ACC112 (cell line): ENCODE data around the gene PSMF1.

Experiments used
- H2AFZ ChIP-seq: fragments of 200-600 bp; sonication (generic); one replicate; pipeline ENCODE4 v1.6.0; 2017; ENCODE audit warnings: antibody characterized with exemption, low read length; ENCODE audit not compliant: unreplicated experiment
- H3K27ac ChIP-seq: fragments of 200-600 bp; sonication (generic); 2 replicates; pipeline ENCODE4 v1.5.1; 2014; ENCODE audit warnings: low read depth, mild to moderate bottlenecking, antibody characterized with exemption, low read length, moderate library complexity
- H3K27me3 ChIP-seq: fragments of 200-600 bp; sonication (generic); 2 replicates; pipeline ENCODE4 v1.6.1; 2014; ENCODE audit warnings: mild to moderate bottlenecking, antibody characterized with exemption, low read length, moderate library complexity, mixed read lengths; ENCODE audit not compliant: insufficient read depth
- H3K36me3 ChIP-seq: fragments of 200-600 bp; sonication (generic); 2 replicates; pipeline ENCODE4 v1.6.1; 2016; ENCODE audit warnings: mild to moderate bottlenecking, antibody characterized with exemption, low read length, moderate library complexity, mixed read lengths; ENCODE audit not compliant: insufficient read depth
- H3K4me1 ChIP-seq: fragments of 200-600 bp; sonication (generic); one replicate; pipeline ENCODE4 v1.6.1; 2016; ENCODE audit warnings: low read length, mixed read lengths; ENCODE audit not compliant: insufficient read depth, unreplicated experiment, control insufficient read depth
- H3K4me3 ChIP-seq: fragments of 200-600 bp; sonication (generic); 2 replicates; pipeline ENCODE4 v1.5.1; 2014; ENCODE audit warnings: mild to moderate bottlenecking, low read depth, low read length
- H3K79me2 ChIP-seq: fragments of 200-600 bp; sonication (generic); one replicate; pipeline ENCODE4 v1.6.0; 2016; ENCODE audit warnings: low read length; ENCODE audit not compliant: control insufficient read depth, unreplicated experiment, insufficient read depth

Gene PSMF1, protein sequence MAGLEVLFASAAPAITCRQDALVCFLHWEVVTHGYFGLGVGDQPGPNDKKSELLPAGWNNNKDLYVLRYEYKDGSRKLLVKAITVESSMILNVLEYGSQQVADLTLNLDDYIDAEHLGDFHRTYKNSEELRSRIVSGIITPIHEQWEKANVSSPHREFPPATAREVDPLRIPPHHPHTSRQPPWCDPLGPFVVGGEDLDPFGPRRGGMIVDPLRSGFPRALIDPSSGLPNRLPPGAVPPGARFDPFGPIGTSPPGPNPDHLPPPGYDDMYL

DNA sequence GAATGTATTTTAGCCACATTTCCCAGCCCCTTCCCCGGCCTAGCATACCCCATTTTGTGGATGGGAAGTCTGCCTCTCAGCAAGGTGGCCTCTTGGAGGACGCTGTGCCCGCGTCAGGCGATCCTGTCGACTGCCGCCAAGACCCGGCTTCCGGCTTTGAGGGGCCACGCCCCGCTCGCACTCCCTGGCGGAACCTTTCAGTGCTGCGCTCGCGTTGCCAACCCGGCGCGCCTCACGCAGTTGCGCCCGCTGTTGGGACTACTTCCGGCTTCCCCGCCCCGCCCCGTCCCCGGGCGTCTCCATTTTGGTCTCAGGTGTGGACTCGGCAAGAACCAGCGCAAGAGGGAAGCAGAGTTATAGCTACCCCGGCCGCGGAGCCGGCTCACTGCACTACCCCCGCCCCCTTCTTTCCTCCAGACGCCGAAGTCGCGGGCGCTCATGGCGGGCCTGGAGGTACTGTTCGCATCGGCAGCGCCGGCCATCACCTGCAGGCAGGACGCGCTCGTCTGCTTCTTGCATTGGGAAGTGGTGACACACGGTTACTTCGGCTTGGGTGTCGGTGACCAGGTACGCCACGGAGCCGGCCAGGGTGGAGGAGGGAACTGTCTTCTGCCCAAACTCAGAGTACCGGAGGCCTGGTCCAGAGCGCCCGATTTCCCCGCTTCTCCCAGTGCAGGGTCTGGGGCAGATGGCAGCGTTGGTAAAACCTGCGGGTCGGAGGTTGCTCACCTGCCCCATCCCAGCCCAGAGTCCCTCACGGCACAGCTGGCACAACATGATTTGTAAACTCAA lies at the start of gene PSMF1:
Gene PSMF1 (plus strand): TSS at position 267 of the 792 bp plus-strand sequence. CDS start 172 bp downstream, at position 439.
- Histone ChIP-seq H3K4me1 (peaks cover 32% of the 10 kb centered on the region), H3K27ac (no peak within 1 kb of the TSS), H3K4me3 (peak within 1 kb of the TSS; percentile 98), H2AFZ (peak within 1 kb of the TSS; percentile 89), H3K79me2 (peaks cover 51% of the 10 kb centered on the region), H3K36me3 (no peaks in the 10 kb centered on the region), H3K27me3 (no peaks in the 10 kb centered on the region)

DNA sequence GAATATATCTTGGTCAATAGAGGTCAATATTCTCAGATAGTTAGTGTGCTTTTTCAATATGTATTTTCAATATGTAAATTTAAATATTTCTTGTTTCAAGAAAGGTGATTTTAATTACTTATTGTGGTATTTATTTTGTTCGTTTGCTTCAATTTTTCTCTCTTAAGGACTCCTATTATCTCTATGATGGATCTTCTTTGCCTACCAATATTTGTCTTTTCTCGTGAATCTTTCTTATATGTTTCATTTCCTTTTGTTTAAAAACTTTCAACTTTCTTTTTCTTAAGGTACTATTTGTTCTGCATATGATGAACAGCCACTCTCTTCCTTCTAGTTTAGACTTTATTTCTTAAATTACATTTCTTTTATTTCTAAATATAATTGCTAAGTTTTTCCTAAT lies 46.1 kb upstream of the PSMF1 start:
- Histone ChIP-seq H3K27ac (no peak overlapping the region), H2AFZ (no peak overlapping the region), H3K4me1 (no peaks in the 10 kb centered on the region), H3K79me2 (no peaks in the 10 kb centered on the region), H3K36me3 (0 out of 2 replicates have a peak, but pooled peaks cover 3% of the 10 kb centered on the region), H3K27me3 (peaks cover 14% of the 10 kb centered on the region), H3K4me3 (no peak overlapping the region)

DNA sequence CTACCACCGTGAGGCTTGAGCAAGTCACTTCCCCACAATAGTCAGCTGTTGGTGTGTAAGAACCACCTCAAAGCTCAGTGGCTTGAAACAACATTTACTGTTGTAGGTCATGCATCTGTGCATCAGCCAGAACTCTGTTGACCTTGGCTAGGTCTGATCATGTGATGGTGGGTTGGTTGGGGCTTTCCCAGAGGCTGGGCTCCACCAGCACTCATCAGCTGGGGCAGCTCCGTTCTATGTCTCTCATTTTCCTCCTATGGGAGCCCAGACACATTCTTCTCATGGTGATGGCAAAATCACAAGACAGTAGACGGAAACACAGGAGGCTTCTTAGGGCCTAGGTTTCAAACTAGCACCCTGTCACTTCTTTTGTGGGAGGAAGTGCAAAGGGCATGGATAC lies 42.8 kb upstream of the PSMF1 start:
- Histone ChIP-seq H2AFZ (no peak overlapping the region), H3K27ac (no peak overlapping the region), H3K79me2 (no peaks in the 10 kb centered on the region), H3K4me1 (no peaks in the 10 kb centered on the region), H3K36me3 (0 out of 2 replicates have a peak, but pooled peaks cover 3% of the 10 kb centered on the region), H3K27me3 (no peaks in the 10 kb centered on the region; the same call in 1 of the 2 replicates), H3K4me3 (no peak overlapping the region)

DNA sequence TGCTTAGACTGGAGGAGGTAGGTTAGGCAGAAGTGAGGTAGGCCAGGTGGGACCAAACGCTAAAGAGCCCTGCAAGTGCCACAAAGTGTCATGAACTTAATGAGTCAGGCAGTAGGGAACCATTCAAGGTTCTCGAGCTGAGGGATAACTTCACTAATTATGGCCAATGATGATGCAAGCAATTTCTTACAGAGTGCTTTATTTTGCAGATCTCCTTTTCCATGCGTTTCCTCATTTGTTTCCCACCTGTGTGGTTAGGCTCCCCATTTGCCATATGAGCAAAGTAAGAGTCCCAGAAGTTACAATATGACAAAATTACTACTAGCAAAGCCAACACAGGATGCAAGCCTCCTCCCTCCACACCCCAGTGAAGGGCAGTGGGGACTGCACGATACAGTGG lies 36.5 kb upstream of the PSMF1 start:
- H3K79me2 ChIP-seq: no peaks in the 10 kb centered on the region
- H3K4me3 ChIP-seq: no peak overlapping the region
- H3K27me3 ChIP-seq: no peaks in the 10 kb centered on the region; the same call in 1 of the 2 replicates
- H2AFZ ChIP-seq: no peak overlapping the region
- H3K27ac ChIP-seq: no peak overlapping the region
- H3K4me1 ChIP-seq: no peaks in the 10 kb centered on the region
- H3K36me3 ChIP-seq: no peaks in the 10 kb centered on the region

DNA sequence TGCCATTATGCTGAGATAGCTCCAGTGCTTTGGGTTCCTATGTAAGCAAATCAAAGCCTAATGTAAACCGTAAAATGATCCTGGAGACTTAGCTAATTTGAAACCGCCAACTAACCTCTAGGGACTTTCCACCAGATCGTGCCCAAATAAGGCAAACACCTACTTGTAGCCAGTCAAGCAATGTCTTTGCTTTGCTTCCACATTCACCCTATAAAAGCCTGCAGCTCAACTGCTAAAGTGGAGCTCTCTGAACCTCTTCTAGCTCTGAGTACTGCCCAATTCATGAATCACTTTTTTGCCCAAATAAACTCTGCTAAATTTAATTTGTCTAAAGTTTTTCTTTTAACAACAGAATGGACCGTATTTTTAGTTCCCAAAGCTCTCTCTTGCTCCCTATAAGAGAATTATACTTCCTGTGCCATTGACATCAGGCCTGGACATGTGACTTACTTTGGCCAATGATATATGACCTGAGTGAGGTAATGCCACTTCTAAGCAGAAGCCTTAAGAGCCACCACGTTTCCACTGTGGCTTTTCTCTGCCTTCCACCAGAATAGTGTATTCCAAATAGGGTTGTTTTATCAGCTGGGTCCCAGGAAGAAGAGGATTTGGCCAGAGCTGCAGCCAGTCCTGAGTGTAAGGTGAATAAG lies 34.8 kb upstream of the PSMF1 start:
- Histone ChIP-seq H3K36me3 (no peaks in the 10 kb centered on the region), H3K4me3 (no peak overlapping the region), H2AFZ (no peak overlapping the region), H3K79me2 (no peaks in the 10 kb centered on the region), H3K27me3 (no peaks in the 10 kb centered on the region), H3K27ac (no peak overlapping the region), H3K4me1 (no peaks in the 10 kb centered on the region)

DNA sequence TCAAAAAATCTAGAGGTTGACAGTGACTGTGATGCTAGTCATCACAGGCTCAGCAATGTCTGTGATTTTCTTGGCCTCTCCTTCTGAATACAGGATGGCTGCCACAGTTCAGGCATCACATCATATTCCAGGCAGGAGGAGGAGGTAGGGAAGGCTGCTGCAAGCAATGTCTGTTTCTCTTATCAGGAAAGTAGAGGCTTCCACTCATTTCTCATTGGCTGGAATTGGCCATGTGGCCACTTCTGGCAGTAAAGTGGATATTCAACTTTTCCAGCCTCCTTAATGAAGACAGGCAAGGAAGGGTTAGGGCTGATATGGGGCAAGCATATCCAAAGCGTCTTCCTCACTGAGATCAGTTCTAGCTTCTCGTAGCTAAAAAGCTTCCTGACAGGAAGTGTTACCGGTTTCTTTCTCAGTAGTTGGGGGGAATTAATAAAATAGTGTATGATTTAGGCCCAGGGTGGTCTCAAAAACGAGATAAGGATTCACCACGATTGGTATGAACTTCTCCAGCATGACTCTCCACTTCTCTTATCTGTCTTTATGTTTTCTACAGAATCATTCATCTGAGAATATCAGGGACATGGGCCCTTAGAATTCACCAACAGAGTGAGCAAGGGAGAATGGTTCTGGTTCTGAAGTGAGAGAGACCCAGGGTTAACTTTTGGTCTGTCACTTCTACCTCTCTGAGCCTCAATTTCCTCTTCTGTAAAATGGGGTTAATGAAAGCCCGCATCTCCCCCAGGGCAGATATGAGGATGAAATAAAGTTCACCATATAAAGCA lies 32.7 kb upstream of the PSMF1 start:
- Histone ChIP-seq H3K36me3 (no peaks in the 10 kb centered on the region), H3K79me2 (no peaks in the 10 kb centered on the region), H3K4me3 (no peak overlapping the region), H3K27ac (no peak overlapping the region), H3K27me3 (no peaks in the 10 kb centered on the region), H2AFZ (no peak overlapping the region), H3K4me1 (no peaks in the 10 kb centered on the region)

DNA sequence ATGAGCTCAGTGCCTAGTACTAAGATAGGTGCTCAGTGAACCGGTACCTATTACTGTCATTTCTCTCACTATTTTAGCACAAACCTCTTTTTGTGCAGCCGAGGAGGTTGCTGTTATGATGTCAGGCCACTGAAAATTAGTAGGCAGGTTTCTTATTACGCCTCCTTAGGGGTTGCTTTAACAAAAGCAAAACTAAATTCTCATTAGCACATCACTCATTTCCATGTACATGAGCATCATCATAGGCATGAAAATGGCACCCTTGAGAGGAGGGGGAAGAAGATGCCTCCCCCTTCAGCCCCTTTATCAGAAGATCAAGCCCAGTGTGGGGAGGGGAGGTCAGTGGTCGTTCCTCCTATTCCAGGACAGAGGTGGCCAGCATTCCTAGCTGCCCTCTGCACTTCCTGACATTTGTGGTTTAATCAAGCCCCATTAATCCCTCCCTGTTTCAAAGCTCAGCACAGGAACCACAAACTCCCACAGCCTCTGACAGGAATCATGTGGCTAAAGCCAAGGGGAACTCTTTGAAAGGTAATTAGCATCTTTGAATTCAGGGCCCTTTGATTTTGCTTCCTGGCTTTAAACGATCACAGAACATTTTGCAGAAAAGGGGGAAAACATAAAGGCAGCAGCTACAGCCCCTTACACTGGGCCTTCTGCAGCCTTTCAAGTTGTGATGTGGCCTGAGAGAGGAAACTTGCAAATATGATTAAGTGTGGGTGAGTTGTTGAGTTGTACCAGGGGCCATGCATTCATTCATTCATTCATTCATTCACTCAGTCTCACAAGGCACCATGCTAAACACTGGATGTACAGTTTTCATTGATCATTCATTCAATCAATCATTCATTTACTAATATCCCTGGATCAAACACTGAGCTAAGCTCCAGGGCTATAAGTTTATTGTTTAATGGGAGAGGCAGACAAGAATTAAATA lies 31.9 kb upstream of the PSMF1 start:
- Histone ChIP-seq H3K4me3 (no peak overlapping the region), H3K4me1 (no peaks in the 10 kb centered on the region), H3K27me3 (no peaks in the 10 kb centered on the region), H2AFZ (no peak overlapping the region), H3K79me2 (no peaks in the 10 kb centered on the region), H3K27ac (no peak overlapping the region), H3K36me3 (no peaks in the 10 kb centered on the region)

DNA sequence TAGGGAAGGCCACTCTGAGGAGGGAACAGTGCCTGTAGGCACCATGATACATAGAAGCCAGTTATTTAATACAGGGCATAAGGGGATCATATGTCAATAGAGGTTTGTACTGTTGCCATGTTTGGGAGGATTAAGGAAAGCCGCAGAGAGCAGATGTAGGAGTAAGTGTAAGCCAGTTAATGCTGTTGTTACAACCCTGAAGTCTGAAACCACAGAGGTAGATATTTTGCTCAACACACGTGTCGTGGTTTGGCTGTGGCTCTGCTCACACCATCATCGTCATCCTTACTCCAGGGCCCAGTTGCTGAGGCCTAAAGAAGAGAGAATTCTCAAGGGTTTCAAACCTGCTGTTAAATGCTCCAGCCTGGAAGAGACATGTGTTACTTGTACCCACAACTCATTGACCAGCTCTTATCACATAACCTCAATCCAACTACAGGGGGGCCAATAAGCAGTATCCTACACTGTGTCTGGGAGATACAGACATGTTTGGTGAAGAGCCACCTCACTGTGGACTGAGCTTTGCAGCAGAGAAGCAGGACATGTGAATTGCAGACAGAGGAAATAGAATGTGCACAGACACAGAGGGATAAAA lies 31.0 kb upstream of the PSMF1 start:
- H3K79me2 ChIP-seq: no peaks in the 10 kb centered on the region
- H3K4me3 ChIP-seq: no peak overlapping the region
- no peaks in the 10 kb centered on the region for H3K27me3 ChIP-seq
- no peak overlapping the region for H2AFZ ChIP-seq
- H3K36me3 ChIP-seq: no peaks in the 10 kb centered on the region
- no peaks in the 10 kb centered on the region for H3K4me1 ChIP-seq
- H3K27ac ChIP-seq: no peak overlapping the region

DNA sequence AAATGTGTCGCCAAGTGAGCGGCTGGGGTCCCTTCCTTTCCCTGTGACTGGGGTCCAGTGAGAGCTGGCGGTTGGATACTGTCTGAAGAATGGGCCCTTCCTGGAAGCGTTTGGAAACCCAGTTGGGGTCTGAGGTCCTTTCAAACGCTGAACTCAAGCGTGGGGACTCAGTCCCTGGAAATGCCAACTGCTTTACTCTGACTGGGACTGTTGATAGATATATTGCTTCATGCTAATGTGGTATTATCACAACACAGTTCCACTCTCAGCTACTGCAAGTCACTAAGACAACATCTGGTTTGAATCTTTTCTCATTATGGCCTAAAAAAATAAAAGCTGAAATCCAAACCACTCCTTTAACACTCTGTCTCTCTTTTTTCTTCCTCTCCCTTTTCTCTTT lies 23.7 kb upstream of the PSMF1 start:
- no peak overlapping the region for H3K4me3 ChIP-seq
- no peak overlapping the region for H2AFZ ChIP-seq
- H3K4me1 ChIP-seq: no peaks in the 10 kb centered on the region
- no peak overlapping the region for H3K27ac ChIP-seq
- no peaks in the 10 kb centered on the region for H3K79me2 ChIP-seq
- no peaks in the 10 kb centered on the region for H3K36me3 ChIP-seq
- H3K27me3 ChIP-seq: no peaks in the 10 kb centered on the region; the same call in 1 of the 2 replicates
